Right lobe of liver (tissue), 6 donors: ENCODE results near the gene FAM20B. TPM values are rescaled to one million over a fixed set of nuclear protein-coding genes. Genes with fewer than 3 reads are reported as not detected.

Source experiments
- ATAC-seq, 4 donors: fragments of 200-7000 bp; cut with Tn5 transposase; one replicate each; pipeline ENCODE4 v1.9.1; 2020; ENCODE audit warnings: mild to moderate bottlenecking in 4 of 4, moderate library complexity in 4 of 4
- DNase-seq, 3 donors: peaks; one replicate each; pipeline ENCODE4 v3.0.0-alpha.2; 2020
- H3K27ac ChIP-seq, 3 donors: fragments of 200-600 bp; one replicate each; pipeline ENCODE4 v1.8.0; 2022
- H3K27me3 ChIP-seq, 2 donors: fragments of 200-600 bp; one replicate each; pipeline ENCODE4 v1.8.0; 2022
- H3K36me3 ChIP-seq, 4 donors: fragments of 200-600 bp; sonication (generic) in 1 of 4; one replicate each; pipeline versions ENCODE4 v1.5.1 to v1.8.0; 2017 to 2022; ENCODE audit warnings: control low read depth in 1 of 4
- H3K4me1 ChIP-seq, 4 donors: fragments of 200-600 bp; sonication (generic) in 1 of 4; one replicate each; pipeline versions ENCODE4 v1.5.1 to v1.8.0; 2017 to 2022; ENCODE audit warnings: control low read depth in 1 of 4
- H3K4me3 ChIP-seq, 3 donors: fragments of 200-600 bp; one replicate each; pipeline ENCODE4 v1.8.0; 2022
- H3K9me3 ChIP-seq, 4 donors: fragments of 200-600 bp; sonication (generic) in 1 of 4; one replicate each; pipeline versions ENCODE4 v1.5.1 to v1.8.0; 2017 to 2022; ENCODE audit warnings: control low read depth in 1 of 4
- CTCF ChIP-seq, 4 donors: fragments of 200-600 bp in 3 of 4; fragments of 450-650 bp in 1 of 4; IDR thresholded peaks; one replicate each; pipeline versions ENCODE4 v1.5.1 to v1.8.0; 2016 to 2022; ENCODE audit warnings: antibody characterized with exemption in 4 of 4, mild to moderate bottlenecking in 2 of 4
- POLR2A ChIP-seq: fragments of 450-650 bp; IDR thresholded peaks from one replicate; pipeline ENCODE4 v1.6.1; 2017; ENCODE audit warnings: antibody characterized with exemption, mild to moderate bottlenecking
- WGBS: methylation state at CpG from one replicate; pipeline ENCODE4 v1.1.6; 2018; ENCODE audit warnings: low coverage, low lambda C conversion rate; ENCODE audit not compliant: insufficient coverage; ENCODE audit errors: missing lambda C conversion rate; 5-methylcytosine and 5-hydroxymethylcytosine counted together
- intact Hi-C, 2 donors: fragments of 100-400 bp; cut with DNase I; formaldehyde crosslinking; loops; one replicate each; pipeline versions ENCODE4 v1.11.2 to v1.14.1; 2022
- total RNA-seq, 6 experiments: library from RNA; depleted of rRNA in 2 of 6; stranded (reverse); fragments of >200 nt in 2 of 6; fragmentation: NEBNext Ultra II Directional in 3 of 6; extraction: Animal tissue kit (Norgen Biotek cat#: 25700) in 3 of 6; gene quantifications; one replicate each; pipeline versions ENCODE4 v1.1.0 to v1.2.4, GENCODE V29; 2016 to 2023
- donor health status: DM: no; HTN: yes; CAD: no.
- donor health status: DM: no; HTN: no; CAD: no.
- donor health status: DM: no; HTN: no; CAD: no.
- donor health status: DM: no; HTN: yes; CAD: no.
- donor health status: DM: no; HTN: yes; CAD: no.

FAM20B gene
- total RNA-seq, 6 experiments from 2014 or later, result 14.7 to 19.6 (median 17.1) TPM

DNA sequence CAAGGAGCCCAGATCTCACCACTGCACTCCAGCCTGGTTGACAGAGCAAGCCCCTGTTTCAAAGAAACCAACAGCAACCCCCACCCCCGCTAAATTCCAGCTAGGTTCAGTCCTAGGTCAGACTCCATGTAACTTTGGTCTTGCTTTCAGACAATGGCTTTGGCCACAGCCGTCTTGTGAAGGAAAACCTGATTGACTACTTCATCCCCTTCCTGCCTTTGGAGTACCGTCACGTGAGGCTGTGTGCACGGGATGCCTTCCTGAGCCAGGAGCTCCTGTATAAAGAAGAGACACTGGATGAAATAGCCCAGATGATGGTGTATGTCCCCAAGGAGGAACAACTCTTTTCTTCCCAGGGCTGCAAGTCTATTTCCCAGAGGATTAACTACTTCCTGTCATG is 69.1 kb downstream of the FAM20B start:
- Histone ChIP-seq H3K36me3 (peaks cover 0 to 15% (median 6%) of the 10 kb centered on the region in 4 donors), H3K9me3 (no peaks in the 10 kb centered on the region), H3K27ac (no peak overlapping the region), H3K4me1 (peaks cover 0 to 50% (median 27%) of the 10 kb centered on the region in 4 donors), H3K4me3 (no peak overlapping the region), H3K27me3 (no peaks in the 10 kb centered on the region)
- no peak for DNase-seq
- no peak for TF ChIP-seq CTCF (IDR thresholded peaks at IDR 0.05)
- no peak for TF ChIP-seq POLR2A
- no peak for ATAC-seq
- 70% methylated on average over 4 of the region's 5 CpGs for WGBS
- intact Hi-C loops, result no loop called here

DNA sequence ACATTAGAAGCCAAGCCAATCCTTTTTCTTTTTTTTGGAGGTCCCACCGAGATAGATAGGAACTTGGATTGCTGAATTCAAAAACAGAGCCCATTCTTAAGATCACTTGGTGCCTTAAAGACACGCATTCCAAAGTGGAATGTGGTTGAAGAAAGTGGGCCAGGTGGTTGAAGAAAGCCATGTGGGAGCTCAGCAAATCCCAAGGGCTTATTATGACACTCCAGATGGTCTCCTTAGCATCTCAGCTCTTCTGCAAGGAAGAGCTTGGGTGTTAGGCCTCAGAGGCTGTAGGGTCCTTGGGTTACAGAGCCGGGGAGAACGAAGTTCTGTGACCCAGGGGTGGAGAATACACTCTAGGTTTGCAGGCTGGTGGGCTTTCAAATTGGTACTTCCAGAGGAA is 69.7 kb downstream of the FAM20B start:
- H3K4me3 ChIP-seq, result no peak overlapping the region
- intact Hi-C loops, result no loop called here
- ATAC-seq (no peak), DNase-seq (no peak)
- WGBS, result 78% methylated on average over 2 of the region's 4 CpGs
- H3K27me3 ChIP-seq, result no peaks in the 10 kb centered on the region
- peaks cover 0 to 45% (median 24%) of the 10 kb centered on the region in 4 donors for H3K4me1 ChIP-seq
- H3K9me3 ChIP-seq, result no peaks in the 10 kb centered on the region
- TF ChIP-seq POLR2A (no peak), CTCF (IDR thresholded peaks at IDR 0.05) (no peak)
- H3K36me3 ChIP-seq, result peaks cover 0 to 15% (median 6%) of the 10 kb centered on the region in 4 donors
- H3K27ac ChIP-seq, result peak overlapping the region in 2 of 3 donors; percentile 13 to 21

- Histone ChIP-seq H3K27ac (peak overlapping the region in 2 of 3 donors; percentile 13 to 21), H3K27me3 (no peaks in the 10 kb centered on the region), H3K36me3 (peaks cover 0 to 15% (median 6%) of the 10 kb centered on the region in 4 donors), H3K4me3 (no peak overlapping the region), H3K4me1 (peaks cover 0 to 40% (median 21%) of the 10 kb centered on the region in 4 donors), H3K9me3 (no peaks in the 10 kb centered on the region)
- WGBS, result 41% methylated on average over 3 of the region's 3 CpGs
- DNase-seq (peak; percentile 63 to 87 (median 83)), ATAC-seq (peak; percentile 61 to 71 (median 66))
- TF ChIP-seq POLR2A (no peak), CTCF (IDR thresholded peaks at IDR 0.05) (no peak)
- intact Hi-C loops, result no loop called here
These were observed 70.2 kb downstream of the FAM20B start for GRCh38 chr1:179095924-179096323.

DNA sequence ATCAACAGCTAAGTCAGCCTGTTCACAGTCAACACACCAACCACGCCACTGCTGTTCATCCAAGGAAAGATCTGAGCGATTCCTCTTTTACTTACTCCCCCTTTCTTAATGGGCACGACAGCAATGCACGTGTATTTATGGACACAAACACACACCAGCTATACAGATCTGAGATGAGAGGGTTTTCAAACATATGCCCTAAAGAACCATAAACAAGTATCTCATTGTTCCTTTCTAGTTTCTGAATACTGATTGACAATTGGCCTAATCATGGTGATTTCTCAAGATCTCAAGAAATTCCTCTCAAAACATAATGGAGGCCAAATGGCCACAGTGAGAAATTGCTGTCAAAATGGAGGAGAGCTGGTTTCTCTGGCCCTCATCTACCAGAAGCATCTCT is 74.2 kb downstream of the FAM20B start:
- Histone ChIP-seq H3K4me3 (no peak overlapping the region), H3K36me3 (peaks cover 0 to 2% (median 0%) of the 10 kb centered on the region in 4 donors), H3K9me3 (no peaks in the 10 kb centered on the region), H3K27me3 (no peaks in the 10 kb centered on the region), H3K27ac (no peak overlapping the region), H3K4me1 (peaks cover 0 to 26% (median 12%) of the 10 kb centered on the region in 4 donors)
- TF ChIP-seq CTCF (IDR thresholded peaks at IDR 0.05), result no peak
- no peak for TF ChIP-seq POLR2A
- intact Hi-C loops, result no loop called here
- DNase-seq (no peak), ATAC-seq (no peak)
- 100% methylated on average over 1 of the region's 4 CpGs for WGBS

- Histone ChIP-seq H3K4me3 (no peak overlapping the region), H3K36me3 (peaks cover 0 to 2% (median 0%) of the 10 kb centered on the region in 4 donors), H3K27me3 (no peaks in the 10 kb centered on the region), H3K9me3 (no peaks in the 10 kb centered on the region), H3K27ac (no peak overlapping the region), H3K4me1 (peaks cover 0 to 22% (median 10%) of the 10 kb centered on the region in 4 donors)
- ATAC-seq (no peak), DNase-seq (no peak)
- intact Hi-C loops, result no loop called here
- TF ChIP-seq CTCF (IDR thresholded peaks at IDR 0.05) (no peak), POLR2A (no peak)
- WGBS, result 93% methylated on average over 4 of the region's 4 CpGs
These were observed 75.9 kb downstream of the FAM20B start for GRCh38 chr1:179101566-179101965.
